NCI-H2107 treated with DMSO at 0.1 percent for 48 hours (cell line): ENCODE data around the gene MAML2.
A peak's percentile ranks its signal among the peaks of the same experiment; 100 is the strongest.

Experiments
- DNase-seq: peaks from one replicate; lab custom pipeline; 2025; ENCODE audit not compliant: unreplicated experiment; lab: John Stamatoyannopoulos, UW

MAML2 gene

GRCh38 chr11:96082002-96082899, 260.7 kb downstream of the MAML2 start:
- DNase-seq: no peak

- DNase-seq: no peak
Measured at GRCh38 chr11:96081561-96081960, 261.4 kb downstream of the MAML2 start.

- no peak for DNase-seq
Measured at GRCh38 chr11:96079691-96080090, 263.3 kb downstream of the MAML2 start.

DNA sequence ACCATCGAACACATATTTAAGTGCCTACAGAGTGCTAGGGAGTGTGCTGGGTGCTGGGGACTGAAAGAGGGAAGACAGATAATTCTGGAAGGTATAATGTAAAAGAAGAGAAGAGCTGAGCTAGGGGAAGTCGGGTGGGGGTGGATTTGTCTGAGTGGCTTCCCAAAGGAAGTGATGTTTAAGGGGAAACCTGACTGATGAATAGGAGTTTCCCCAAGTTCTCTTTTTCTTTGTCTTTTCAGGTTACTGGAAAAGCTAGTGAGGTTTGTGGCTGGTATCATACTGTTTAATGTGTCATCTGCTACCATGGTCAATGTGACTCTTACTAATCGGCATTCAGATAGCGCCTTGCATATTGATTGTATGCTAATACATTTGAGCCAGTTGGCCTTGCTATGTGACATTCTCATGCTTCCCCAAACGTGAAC, 267.4 kb downstream of the MAML2 start:
- DNase-seq: no peak

- DNase-seq: no peak
Measured at GRCh38 chr11:96074551-96075310, 268.3 kb downstream of the MAML2 start.

DNA sequence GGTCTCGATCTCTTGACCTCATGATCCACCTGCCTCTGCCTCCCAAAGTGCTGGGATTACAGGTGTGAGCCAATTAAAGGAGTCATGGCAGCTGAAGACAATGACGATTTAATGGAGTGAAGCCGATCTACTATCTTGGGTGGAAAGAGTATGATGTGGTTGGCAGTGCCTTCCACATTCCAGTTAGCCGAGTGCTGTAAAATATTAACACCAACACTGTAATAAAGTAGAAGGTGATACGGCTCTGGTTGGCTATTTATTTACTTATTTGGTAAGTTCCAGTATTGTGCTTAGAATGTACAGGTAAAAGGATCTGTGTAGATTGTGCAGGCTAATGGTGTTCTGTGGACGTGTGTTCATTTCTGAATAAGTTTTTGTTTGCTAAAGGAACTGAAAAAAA, 269.5 kb downstream of the MAML2 start:
- no peak for DNase-seq

GRCh38 chr11:96072592-96072991, 270.4 kb downstream of the MAML2 start:
- DNase-seq: no peak

- DNase-seq: no peak
Measured at GRCh38 chr11:96070453-96070852, 272.5 kb downstream of the MAML2 start.

DNA sequence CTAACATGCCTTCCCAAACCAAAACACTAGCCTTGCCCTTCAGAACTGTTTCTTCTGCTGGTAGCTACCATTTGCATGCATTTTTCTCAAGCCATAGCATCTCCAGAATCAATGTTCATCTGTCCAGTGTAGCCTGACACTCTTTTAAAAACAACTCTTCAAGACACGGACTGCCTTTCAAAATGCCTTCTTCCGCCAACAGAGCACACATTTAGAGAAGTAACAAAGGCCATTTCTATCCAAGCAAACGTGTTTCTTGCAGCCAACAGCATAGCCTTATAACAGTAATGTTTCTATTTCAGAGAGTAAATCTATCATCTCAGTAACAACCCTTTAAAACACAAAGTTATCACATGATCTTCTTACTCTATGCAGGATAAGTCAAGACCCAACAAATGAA, 275.8 kb downstream of the MAML2 start:
- DNase-seq: no peak

GRCh38 chr11:96065379-96065778, 277.6 kb downstream of the MAML2 start:
- DNase-seq: no peak

- DNase-seq: no peak
Measured at GRCh38 chr11:96063886-96064285, 279.1 kb downstream of the MAML2 start.

DNA sequence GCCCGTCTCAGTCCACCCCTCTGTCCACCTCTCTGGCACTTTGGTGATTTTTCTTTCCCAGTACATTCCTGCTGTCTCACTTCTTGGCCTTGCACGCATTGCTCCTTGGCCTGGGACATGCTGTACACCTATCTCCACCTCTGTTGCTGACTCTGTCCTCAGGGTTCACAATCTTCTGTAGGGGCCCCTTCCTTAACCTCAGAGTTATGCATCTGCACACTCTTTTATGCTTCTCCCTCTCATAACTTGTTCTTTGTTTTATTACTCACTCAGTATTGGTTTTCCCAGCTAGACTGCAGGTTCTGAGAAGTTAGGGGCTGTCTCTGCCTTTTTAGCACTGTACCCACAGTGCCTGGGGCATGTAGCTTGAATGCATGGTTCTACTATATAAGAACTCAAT, 279.9 kb downstream of the MAML2 start:
- no peak for DNase-seq

DNA sequence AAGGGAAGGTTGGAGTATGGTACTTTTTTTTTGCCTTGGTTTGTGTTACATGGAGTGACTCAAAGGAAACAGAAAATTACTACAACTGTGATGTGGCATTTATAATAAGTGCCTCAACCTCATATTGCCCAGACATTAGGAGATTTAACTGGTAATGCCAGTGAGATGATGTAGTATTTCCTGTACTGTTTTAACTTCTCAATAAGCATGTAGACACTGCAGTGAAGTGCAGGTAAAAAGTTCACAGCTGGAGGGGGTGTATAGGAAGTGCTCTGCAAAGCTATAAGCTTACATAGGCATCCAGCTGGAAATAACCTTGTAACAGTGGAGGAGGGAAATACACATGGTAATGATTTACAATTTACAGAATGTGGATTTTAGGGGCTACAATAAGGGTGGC, 280.9 kb downstream of the MAML2 start:
- no peak for DNase-seq

GRCh38 chr11:96061730-96062129, 281.3 kb downstream of the MAML2 start:
- no peak for DNase-seq

- DNase-seq: no peak
Measured at GRCh38 chr11:96061069-96061468, 281.9 kb downstream of the MAML2 start.

GRCh38 chr11:96057502-96057901, 285.5 kb downstream of the MAML2 start:
- no peak for DNase-seq

- no peak for DNase-seq
Measured at GRCh38 chr11:96056576-96056975, 286.4 kb downstream of the MAML2 start.

DNA sequence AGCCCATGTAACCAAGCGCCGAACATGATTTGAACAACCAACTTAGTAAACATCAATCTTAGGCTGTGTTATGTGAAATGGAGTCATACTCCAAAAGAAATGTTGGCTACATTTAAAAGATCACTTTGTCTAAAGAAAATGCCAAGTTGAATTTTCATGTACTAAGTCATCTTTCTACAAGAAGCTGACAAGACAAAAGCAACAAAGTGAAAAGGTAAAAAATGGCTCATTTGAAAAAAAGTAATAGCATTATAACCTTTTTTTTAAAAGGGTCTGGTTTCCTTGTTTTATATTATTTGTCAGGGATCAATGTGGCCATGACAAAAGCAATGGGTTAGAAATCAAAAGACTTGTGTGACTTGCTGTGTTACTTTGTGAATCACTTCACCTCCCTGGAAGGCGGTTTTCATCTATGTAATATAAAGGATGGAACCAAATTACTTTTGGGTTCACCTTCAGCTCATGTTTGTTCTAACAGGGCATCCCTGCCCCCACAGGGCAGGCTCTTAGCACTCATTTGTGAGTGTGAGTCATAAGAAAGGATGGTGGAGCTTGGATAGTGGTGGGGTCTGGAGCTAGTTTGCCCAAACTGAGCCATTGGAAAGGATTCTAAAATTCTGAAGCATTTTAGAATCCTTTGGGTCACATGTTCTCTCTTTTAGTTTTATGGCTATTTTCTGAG, 287.1 kb downstream of the MAML2 start:
- DNase-seq: no peak

- DNase-seq: peak; percentile 54
Measured at GRCh38 chr11:96054870-96055705, 287.9 kb downstream of the MAML2 start.

GRCh38 chr11:96052921-96053651, 289.9 kb downstream of the MAML2 start:
- no peak for DNase-seq
